ENCODE results near the gene DDX3X. TPM values are rescaled to one million over a fixed set of nuclear protein-coding genes. Genes with fewer than 3 reads are reported as not detected.

The DDX3X gene
- total and polyA plus RNA-seq, 9 of the 15 experiments (the other 6 are each of a cell fraction or from before 2014, with no cell fraction given) = 51.3 to 232 (median 138) TPM

DNA sequence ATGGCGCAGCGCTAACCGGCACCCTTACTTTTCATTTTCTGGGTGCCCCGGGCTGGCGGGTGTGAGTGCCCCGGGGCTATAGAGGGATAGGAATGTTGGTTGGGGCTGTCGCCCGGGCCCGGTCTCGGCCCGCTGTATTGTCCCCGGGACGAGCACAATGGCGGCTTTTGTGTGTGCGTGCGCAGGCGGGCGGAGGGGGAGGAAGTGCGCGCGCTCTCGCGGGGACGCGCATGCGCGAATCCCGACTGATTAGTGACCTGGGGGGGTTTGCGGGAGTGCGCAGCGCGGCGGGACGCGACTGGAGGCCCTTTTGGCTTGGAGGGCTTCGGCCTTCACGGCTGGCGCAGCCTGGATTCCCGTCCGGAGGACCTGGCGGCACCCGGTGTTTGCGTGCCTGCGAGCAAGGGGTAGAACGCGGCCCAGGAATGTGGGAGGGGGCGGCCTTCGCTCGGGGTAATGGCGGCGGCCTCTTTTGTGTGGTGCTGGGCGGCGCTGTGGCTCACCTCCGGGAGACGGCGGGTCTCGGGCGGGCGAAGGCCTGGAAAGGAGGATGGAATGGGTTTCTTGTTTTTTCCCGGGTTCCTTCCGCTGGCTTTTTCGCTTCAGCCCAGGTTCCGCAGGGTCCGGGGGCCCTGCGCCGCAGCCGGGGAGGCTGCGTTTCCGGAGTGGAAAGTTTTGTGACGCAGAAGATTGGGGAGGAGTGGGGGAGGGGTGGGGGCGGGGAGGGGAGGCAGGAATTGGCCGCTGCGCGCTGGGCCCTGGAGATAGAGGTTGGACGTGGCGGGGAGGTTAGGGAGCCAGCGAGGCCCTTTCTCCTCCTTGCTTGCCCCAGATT lies 618 bp downstream of the DDX3X start (continued):
- TF ChIP-seq, protein P1, sequence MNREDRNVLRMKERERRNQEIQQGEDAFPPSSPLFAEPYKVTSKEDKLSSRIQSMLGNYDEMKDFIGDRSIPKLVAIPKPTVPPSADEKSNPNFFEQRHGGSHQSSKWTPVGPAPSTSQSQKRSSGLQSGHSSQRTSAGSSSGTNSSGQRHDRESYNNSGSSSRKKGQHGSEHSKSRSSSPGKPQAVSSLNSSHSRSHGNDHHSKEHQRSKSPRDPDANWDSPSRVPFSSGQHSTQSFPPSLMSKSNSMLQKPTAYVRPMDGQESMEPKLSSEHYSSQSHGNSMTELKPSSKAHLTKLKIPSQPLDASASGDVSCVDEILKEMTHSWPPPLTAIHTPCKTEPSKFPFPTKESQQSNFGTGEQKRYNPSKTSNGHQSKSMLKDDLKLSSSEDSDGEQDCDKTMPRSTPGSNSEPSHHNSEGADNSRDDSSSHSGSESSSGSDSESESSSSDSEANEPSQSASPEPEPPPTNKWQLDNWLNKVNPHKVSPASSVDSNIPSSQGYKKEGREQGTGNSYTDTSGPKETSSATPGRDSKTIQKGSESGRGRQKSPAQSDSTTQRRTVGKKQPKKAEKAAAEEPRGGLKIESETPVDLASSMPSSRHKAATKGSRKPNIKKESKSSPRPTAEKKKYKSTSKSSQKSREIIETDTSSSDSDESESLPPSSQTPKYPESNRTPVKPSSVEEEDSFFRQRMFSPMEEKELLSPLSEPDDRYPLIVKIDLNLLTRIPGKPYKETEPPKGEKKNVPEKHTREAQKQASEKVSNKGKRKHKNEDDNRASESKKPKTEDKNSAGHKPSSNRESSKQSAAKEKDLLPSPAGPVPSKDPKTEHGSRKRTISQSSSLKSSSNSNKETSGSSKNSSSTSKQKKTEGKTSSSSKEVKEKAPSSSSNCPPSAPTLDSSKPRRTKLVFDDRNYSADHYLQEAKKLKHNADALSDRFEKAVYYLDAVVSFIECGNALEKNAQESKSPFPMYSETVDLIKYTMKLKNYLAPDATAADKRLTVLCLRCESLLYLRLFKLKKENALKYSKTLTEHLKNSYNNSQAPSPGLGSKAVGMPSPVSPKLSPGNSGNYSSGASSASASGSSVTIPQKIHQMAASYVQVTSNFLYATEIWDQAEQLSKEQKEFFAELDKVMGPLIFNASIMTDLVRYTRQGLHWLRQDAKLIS (CRISPR knock-in tag; IDR thresholded peaks at IDR 0.05) = peak; percentile 98; the same call in 1 of the 2 replicates
- TF ChIP-seq SUPT5H (IDR thresholded peaks at IDR 0.05) (peak; percentile 81), BRD4 (IDR thresholded peaks at IDR 0.05) (no peak), ETV5 (CRISPR knock-in tag; IDR thresholded peaks at IDR 0.05; ENCODE audit: low read depth) (no peak; the same call in 1 of the 2 replicates), TGIF2 (CRISPR knock-in tag; IDR thresholded peaks at IDR 0.05) (no peak), ZNF282 (CRISPR knock-in tag; IDR thresholded peaks at IDR 0.05) (no peak; the same call in 1 of the 2 replicates), SMARCB1 (IDR thresholded peaks at IDR 0.05; ENCODE audit: insufficient read length, low read depth) (no peak), YY1 (IDR thresholded peaks at IDR 0.05; ENCODE audit: borderline replicate concordance in 1 of 3, control insufficient read depth in 1 of 3, extremely low read depth in 1 of 3, insufficient read depth in 3 of 3, insufficient read length in 1 of 3, insufficient replicate concordance in 2 of 3, low read depth in 1 of 3, low read length in 2 of 3) (peak; percentile 19 to 81 (median 77)), ZNF24 (IDR thresholded peaks at IDR 0.05) (no peak), MEIS2 (IDR thresholded peaks at IDR 0.05; ENCODE audit: partially characterized antibody) (peak; percentile 65), ZNF224 (CRISPR knock-in tag; IDR thresholded peaks at IDR 0.05) (no peak), MCM5 (IDR thresholded peaks at IDR 0.05; ENCODE audit: low read depth) (no peak)
- TF ChIP-seq, protein P2, sequence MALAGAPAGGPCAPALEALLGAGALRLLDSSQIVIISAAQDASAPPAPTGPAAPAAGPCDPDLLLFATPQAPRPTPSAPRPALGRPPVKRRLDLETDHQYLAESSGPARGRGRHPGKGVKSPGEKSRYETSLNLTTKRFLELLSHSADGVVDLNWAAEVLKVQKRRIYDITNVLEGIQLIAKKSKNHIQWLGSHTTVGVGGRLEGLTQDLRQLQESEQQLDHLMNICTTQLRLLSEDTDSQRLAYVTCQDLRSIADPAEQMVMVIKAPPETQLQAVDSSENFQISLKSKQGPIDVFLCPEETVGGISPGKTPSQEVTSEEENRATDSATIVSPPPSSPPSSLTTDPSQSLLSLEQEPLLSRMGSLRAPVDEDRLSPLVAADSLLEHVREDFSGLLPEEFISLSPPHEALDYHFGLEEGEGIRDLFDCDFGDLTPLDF (CRISPR knock-in tag; IDR thresholded peaks at IDR 0.05) = peak; percentile 71
- TF ChIP-seq, protein P3, sequence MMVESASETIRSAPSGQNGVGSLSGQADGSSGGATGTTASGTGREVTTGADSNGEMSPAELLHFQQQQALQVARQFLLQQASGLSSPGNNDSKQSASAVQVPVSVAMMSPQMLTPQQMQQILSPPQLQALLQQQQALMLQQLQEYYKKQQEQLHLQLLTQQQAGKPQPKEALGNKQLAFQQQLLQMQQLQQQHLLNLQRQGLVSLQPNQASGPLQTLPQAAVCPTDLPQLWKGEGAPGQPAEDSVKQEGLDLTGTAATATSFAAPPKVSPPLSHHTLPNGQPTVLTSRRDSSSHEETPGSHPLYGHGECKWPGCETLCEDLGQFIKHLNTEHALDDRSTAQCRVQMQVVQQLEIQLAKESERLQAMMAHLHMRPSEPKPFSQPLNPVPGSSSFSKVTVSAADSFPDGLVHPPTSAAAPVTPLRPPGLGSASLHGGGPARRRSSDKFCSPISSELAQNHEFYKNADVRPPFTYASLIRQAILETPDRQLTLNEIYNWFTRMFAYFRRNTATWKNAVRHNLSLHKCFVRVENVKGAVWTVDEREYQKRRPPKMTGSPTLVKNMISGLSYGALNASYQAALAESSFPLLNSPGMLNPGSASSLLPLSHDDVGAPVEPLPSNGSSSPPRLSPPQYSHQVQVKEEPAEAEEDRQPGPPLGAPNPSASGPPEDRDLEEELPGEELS (CRISPR knock-in tag; IDR thresholded peaks at IDR 0.05; ENCODE audit: borderline replicate concordance) = no peak
- TF ChIP-seq, protein P4, sequence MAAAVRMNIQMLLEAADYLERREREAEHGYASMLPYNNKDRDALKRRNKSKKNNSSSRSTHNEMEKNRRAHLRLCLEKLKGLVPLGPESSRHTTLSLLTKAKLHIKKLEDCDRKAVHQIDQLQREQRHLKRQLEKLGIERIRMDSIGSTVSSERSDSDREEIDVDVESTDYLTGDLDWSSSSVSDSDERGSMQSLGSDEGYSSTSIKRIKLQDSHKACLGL (CRISPR knock-in tag; IDR thresholded peaks at IDR 0.05; ENCODE audit: borderline replicate concordance, poor library complexity, severe bottlenecking) = no peak
- TF ChIP-seq, protein P5, sequence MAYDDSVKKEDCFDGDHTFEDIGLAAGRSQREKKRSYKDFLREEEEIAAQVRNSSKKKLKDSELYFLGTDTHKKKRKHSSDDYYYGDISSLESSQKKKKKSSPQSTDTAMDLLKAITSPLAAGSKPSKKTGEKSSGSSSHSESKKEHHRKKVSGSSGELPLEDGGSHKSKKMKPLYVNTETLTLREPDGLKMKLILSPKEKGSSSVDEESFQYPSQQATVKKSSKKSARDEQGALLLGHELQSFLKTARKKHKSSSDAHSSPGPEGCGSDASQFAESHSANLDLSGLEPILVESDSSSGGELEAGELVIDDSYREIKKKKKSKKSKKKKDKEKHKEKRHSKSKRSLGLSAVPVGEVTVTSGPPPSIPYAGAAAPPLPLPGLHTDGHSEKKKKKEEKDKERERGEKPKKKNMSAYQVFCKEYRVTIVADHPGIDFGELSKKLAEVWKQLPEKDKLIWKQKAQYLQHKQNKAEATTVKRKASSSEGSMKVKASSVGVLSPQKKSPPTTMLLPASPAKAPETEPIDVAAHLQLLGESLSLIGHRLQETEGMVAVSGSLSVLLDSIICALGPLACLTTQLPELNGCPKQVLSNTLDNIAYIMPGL (CRISPR knock-in tag; IDR thresholded peaks at IDR 0.05) = 0 out of 2 replicates have a peak, but pooled peaks have one; percentile 69
